Activated T-helper 2 cell treated with anti-CD3 and anti-CD28 coated beads, Interferon-gamma antibody, Interleukin-2, Interleukin-4, amounts not matched to agents 10 μg/mL and 5 μg/mL and 100 μg/mL, durations not matched to agents 14 hours and 24 hours and 36 hours (primary cell): ENCODE measurements around the gene HACD2. TPM values are rescaled to one million over a fixed set of nuclear protein-coding genes. Genes with fewer than 3 reads are reported as not detected.
"Not testable (repeated sequence)": the region's sequence is repeated elsewhere in the genome, so short reads cannot be mapped to it uniquely, and the experiment has no call there.

Experiments
- DNase-seq: peaks from one replicate; pipeline ENCODE4 v3.0.0; 2021; ENCODE audit warnings: low spot score
- H3K27ac Mint-ChIP-seq: one replicate; pipeline ENCODE4 v1.8.0; 2021; ENCODE audit warnings: mixed read lengths
- H3K27me3 Mint-ChIP-seq: one replicate; pipeline ENCODE4 v1.8.0; 2021; ENCODE audit warnings: low read depth, mixed read lengths
- H3K36me3 Mint-ChIP-seq: one replicate; pipeline ENCODE4 v1.8.0; 2021; ENCODE audit warnings: low read depth, mixed read lengths
- H3K4me1 Mint-ChIP-seq: one replicate; pipeline ENCODE4 v1.8.0; 2021; ENCODE audit warnings: low read depth, mixed read lengths
- H3K4me3 Mint-ChIP-seq: one replicate; pipeline ENCODE4 v1.8.0; 2021; ENCODE audit warnings: low read depth, mild to moderate bottlenecking, moderate library complexity, mixed read lengths
- H3K9me3 Mint-ChIP-seq: one replicate; pipeline ENCODE4 v1.8.0; 2021; ENCODE audit warnings: mixed read lengths
- intact Hi-C: fragments of 100-400 bp; cut with micrococcal nuclease; formaldehyde crosslinking; loops from one replicate; pipeline ENCODE4 v1.15.1; 2023
- total RNA-seq: library from RNA; stranded (reverse); gene quantifications from 2 replicates; pipeline ENCODE4 v1.2.3, GENCODE V29; 2022

The HACD2 gene
- total RNA-seq, 1 donor from 2014 or later, result 32.5 TPM

DNA sequence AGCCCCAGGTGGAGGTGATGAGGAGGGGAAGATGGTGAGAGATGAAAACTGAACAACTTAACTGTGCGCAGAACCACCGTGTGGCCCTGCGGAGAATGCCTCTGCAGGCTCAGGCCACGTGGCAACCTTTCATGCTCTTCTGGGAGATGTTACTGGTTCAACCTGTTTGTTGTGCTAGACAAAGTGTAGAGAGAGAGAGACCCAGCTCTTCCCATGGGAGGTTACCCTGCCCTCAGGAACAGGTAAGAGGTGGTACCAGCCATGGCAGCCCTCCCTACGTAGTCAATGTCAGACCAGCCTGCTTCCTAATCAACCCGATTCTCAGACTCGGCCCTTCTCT, 37.0 kb upstream of the HACD2 start:
- H3K4me3 Mint-ChIP-seq, result no peak overlapping the region
- intact Hi-C loops, result no loop called here
- H3K27ac Mint-ChIP-seq, result no peak overlapping the region
- no peaks in the 10 kb centered on the region for H3K4me1 Mint-ChIP-seq
- no peak for DNase-seq
- H3K27me3 Mint-ChIP-seq, result no peaks in the 10 kb centered on the region
- no peaks in the 10 kb centered on the region for H3K9me3 Mint-ChIP-seq
- no peaks in the 10 kb centered on the region for H3K36me3 Mint-ChIP-seq

DNA sequence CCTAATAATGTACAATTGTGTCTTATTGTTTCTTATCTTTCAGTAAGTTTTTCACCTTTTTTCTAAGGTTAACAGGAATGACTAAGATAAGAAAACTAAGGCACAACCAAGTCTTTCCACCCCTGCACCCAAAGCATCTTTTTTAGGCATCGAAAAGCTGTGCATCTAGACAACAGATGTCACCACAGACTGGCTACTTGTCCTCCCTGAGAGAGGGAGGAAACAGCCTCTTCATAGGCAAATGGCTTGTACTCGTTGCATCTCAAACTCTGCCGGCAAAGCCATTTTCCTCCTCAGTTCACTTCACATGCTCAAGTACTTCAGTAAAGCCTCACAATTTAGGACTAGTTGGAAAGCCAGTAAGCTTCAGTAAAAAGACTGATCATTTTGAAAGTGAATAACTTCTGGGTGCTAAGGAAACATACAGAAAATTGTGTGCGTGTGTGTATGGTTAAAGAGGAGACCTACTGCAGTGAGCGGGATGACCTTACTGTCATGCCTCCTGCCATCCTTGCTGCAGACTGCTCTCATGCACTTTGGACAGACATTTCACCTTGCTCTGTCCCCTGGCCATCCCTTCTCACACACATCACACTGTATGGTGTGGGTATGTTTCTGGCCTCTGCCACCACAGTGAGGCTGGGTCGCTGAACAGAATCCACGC, 36.5 kb upstream of the HACD2 start:
- no peaks in the 10 kb centered on the region for H3K36me3 Mint-ChIP-seq
- no peaks in the 10 kb centered on the region for H3K4me1 Mint-ChIP-seq
- H3K27ac Mint-ChIP-seq, result no peak overlapping the region
- no peak overlapping the region for H3K4me3 Mint-ChIP-seq
- H3K9me3 Mint-ChIP-seq, result no peaks in the 10 kb centered on the region
- intact Hi-C loops, result no loop called here
- no peaks in the 10 kb centered on the region for H3K27me3 Mint-ChIP-seq
- no peak for DNase-seq

DNA sequence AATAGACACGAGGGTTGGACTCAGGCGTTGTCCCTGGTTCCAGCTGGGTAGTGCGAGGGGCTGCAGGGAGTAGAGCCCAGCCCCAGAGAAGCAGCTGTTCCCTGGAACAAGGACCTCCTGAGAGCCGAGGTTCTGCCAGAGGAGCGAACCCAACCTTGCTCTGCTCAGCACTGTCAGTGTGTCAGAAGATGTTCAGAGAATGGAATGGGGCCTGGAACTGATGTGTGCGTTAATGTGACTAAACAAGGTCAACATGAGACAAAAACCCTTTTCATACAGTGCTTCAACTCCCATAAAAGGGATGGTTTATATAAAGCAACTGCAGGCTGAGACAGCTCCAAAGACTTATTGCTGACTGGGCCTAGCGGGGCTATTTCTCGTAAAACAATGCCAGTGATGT, 35.5 kb upstream of the HACD2 start:
- no peak for DNase-seq
- Mint-ChIP-seq H3K36me3 (no peaks in the 10 kb centered on the region), H3K4me1 (no peaks in the 10 kb centered on the region), H3K27me3 (no peaks in the 10 kb centered on the region), H3K27ac (no peak overlapping the region), H3K4me3 (no peak overlapping the region), H3K9me3 (no peaks in the 10 kb centered on the region)
- intact Hi-C loops, result no loop called here

DNA sequence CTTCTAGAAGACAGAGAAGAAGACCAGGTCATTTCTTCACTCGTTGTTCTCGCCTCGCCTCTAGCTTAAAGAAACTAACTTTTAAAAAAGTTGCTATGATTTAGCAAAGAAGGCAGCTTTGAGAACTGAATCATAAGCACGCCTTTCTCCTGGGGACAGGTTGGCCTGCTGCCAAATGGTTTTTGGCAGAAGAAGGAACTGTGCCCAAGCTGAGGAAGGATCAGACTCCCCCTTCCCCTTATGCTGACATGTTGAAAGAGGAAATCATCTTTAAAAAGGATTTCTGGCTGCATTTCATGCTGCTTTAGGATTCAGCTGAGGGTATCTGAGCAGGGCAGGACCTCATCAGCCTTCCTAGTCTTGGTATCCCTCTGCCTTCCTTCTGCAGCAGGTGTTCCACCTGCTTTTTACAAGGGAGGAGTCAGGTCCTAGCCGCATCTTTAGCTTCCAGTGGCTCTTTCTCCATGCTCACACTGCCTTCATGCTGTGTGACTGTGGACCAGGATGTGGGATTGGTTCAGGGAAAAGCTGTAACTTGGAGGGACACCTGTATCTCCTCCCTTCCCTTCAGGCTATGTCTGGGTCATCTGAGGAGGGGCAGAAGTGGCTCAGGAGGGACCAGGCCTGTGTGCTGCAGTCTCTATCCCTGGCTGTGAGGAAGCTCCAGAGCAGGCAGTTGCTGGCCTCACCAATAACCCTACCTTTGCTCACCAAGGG, 34.1 kb upstream of the HACD2 start:
- no peak overlapping the region for H3K27ac Mint-ChIP-seq
- no peaks in the 10 kb centered on the region for H3K27me3 Mint-ChIP-seq
- no peaks in the 10 kb centered on the region for H3K36me3 Mint-ChIP-seq
- intact Hi-C loops, result no loop called here
- no peak overlapping the region for H3K4me3 Mint-ChIP-seq
- no peak for DNase-seq
- H3K4me1 Mint-ChIP-seq, result no peaks in the 10 kb centered on the region
- H3K9me3 Mint-ChIP-seq, result no peaks in the 10 kb centered on the region

DNA sequence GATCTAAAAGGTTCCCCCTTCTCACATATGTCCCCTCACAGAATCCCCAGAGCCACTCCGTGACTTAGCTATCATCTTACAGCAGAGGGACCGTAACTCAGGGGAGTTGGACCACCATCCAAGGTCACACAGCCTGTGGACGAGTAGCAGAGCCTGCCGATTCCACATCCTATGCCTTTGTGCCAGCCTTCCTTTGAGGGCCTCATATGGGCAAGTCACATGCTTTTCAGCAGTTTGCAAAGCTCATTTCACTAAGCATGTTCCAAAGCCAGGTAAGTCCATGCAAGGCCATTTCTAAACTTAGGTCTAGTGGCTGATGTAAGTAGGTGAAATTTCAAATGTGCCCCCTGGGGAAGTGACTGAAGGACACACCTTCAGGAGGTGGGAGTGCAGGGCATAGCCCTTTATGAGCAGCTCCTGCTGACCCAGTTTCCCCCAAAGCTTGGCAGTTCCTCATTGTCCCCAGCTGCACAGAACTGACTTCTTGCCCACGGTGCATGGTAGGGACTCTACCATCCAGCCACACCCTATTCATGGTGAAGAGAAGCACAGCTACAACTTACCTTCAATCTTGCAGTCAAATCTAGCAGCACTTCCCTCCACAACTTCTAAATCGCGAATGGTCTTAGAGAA, 33.3 kb upstream of the HACD2 start:
- no peaks in the 10 kb centered on the region for H3K9me3 Mint-ChIP-seq
- H3K27ac Mint-ChIP-seq, result no peak overlapping the region

DNA sequence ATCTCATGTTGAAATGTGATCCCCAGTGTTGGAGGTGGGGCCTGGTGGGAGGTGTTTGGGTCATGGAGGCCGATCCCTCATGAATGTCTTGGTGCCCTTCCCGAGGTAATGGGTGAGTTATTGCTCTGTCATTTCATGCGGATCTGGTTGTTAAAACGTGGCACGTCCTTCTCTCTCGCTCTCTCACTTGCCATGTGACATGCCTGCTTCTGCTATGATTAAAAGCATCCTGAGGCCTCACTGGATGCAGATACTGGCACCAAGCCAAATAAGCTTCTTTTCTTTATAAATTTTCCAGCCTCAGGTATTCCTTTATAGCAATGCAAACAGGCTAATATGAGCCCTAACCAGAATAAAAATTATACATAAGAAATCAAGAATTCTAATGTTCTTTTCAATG, 31.7 kb upstream of the HACD2 start:
- Mint-ChIP-seq H3K9me3 (no peaks in the 10 kb centered on the region), H3K4me1 (no peaks in the 10 kb centered on the region), H3K27ac (no peak overlapping the region), H3K36me3 (peaks cover 3% of the 10 kb centered on the region), H3K27me3 (no peaks in the 10 kb centered on the region), H3K4me3 (no peak overlapping the region)
- no peak for DNase-seq
- intact Hi-C loops, result no loop called here

More for the DNA sequence above, 33.3 kb upstream of the HACD2 start:
- H3K36me3 Mint-ChIP-seq, result no peaks in the 10 kb centered on the region
- H3K4me3 Mint-ChIP-seq, result no peak overlapping the region
- intact Hi-C loops, result no loop called here
- H3K27me3 Mint-ChIP-seq, result no peaks in the 10 kb centered on the region
- no peak for DNase-seq
- no peaks in the 10 kb centered on the region for H3K4me1 Mint-ChIP-seq

DNA sequence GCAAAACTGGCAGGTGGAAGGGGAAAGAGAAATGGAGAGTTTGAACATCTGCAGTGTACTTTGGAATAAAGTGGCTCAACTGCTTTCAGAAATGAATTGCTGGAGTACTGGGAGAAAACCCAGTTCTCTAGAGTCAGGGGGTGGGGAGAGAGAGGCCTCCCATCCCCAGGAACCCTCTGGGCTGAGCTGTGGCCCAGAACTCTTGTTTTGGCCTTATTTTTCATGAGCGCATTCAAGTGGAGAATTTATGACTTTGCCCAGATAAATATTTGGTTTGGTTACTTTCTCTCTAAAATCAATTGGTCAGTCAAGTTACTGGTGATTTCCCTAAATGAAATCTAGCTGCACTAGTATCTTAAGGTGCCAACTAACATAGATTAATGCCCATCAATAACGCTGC, 28.7 kb upstream of the HACD2 start:
- DNase-seq, result no peak
- H3K27ac Mint-ChIP-seq, result no peak overlapping the region
- intact Hi-C loops, result no loop called here
- no peaks in the 10 kb centered on the region for H3K9me3 Mint-ChIP-seq
- peaks cover 3% of the 10 kb centered on the region for H3K36me3 Mint-ChIP-seq
- peaks cover 9% of the 10 kb centered on the region for H3K4me1 Mint-ChIP-seq
- no peak overlapping the region for H3K4me3 Mint-ChIP-seq
- no peaks in the 10 kb centered on the region for H3K27me3 Mint-ChIP-seq

DNA sequence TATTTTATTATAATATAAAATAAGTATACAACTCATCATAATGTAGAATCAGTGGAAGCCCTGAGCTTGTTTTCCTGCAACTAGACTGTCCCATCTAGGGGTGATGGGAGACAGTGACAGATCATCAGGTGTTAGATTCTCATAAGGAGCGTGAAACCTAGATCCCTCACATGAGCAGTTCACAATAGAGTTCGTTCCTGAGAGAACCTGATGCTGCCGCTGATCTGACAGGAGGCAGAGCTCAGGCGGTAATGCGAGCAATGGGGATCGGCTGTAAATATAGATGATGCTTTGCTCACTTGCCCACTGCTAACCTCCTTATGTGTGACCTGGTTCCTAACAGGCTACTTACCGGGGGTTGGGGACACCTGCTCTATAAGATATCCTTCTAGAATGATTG, 26.8 kb upstream of the HACD2 start:
- DNase-seq, H3K36me3 Mint-ChIP-seq, intact Hi-C loops, H3K4me3 Mint-ChIP-seq, H3K27me3 Mint-ChIP-seq, H3K9me3 Mint-ChIP-seq, H3K4me1 Mint-ChIP-seq, H3K27ac Mint-ChIP-seq: not testable (repeated sequence)

DNA sequence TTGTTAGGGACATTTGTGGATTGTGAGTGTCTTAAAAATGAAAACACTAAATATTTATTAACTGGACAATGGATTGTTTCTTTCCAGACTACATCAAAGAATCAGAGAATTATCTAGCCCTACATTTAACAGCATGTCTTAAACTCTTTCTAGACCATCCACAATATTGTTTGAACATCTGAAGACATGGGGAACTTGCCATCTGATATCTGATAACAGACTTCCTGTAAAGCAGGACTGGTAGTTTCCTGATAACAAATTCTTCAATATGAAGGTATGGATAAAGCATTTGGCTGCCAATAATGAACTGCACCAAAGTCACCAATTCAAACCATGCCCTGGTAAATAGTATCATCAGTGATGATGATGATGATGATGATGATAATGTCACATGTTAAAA, 26.2 kb upstream of the HACD2 start:
- H3K27ac Mint-ChIP-seq, result no peak overlapping the region
- intact Hi-C loops, result no loop called here
- H3K9me3 Mint-ChIP-seq, result no peaks in the 10 kb centered on the region
- peaks cover 9% of the 10 kb centered on the region for H3K4me1 Mint-ChIP-seq
- DNase-seq, result no peak
- no peak overlapping the region for H3K4me3 Mint-ChIP-seq
- peaks cover 3% of the 10 kb centered on the region for H3K36me3 Mint-ChIP-seq
- H3K27me3 Mint-ChIP-seq, result no peaks in the 10 kb centered on the region

DNA sequence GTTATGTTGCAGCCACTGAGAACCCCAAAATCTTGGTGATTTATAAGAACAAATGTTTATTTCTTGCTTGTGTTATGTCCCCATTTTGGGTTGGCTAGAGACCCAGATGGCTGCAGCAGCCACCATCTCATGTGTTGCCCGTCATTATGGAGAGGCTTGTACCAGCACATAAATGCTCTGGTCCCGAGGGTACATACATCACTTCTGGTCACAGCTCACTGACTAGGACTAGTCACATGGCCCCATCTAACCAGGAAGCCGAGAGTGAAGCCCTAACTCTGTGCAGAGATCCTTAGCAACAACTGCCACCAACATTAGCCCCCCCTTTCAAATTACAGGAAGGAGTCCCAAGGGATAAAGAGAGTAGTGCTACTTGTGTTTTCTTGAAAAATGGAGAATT, 25.5 kb upstream of the HACD2 start:
- H3K9me3 Mint-ChIP-seq, result no peaks in the 10 kb centered on the region
- intact Hi-C loops, result no loop called here
- DNase-seq, result no peak
- no peak overlapping the region for H3K4me3 Mint-ChIP-seq
- peaks cover 12% of the 10 kb centered on the region for H3K4me1 Mint-ChIP-seq
- H3K27ac Mint-ChIP-seq, result no peak overlapping the region
- peaks cover 3% of the 10 kb centered on the region for H3K36me3 Mint-ChIP-seq
- H3K27me3 Mint-ChIP-seq, result no peaks in the 10 kb centered on the region

DNA sequence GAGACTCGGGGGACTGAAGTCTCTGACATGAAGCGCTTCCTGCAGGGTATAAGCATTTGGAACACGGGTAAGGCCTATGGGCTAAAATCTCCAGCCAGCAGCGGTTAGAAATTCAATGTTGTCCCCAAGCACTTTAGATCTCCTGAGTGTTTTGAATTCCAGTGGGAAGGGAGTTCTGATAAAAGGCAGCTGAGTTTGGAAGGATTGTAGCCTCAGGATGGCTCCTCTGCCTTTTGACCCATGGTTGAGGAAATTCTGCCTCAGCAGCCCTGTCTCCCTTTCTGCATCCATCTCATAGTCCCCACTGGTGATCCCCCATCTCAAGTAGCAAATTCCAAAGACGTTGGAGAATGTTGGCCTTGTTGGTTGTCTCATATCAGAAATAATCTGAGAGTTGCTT, 24.2 kb upstream of the HACD2 start:
- Mint-ChIP-seq H3K36me3 (peaks cover 5% of the 10 kb centered on the region), H3K9me3 (no peaks in the 10 kb centered on the region), H3K4me1 (peaks cover 13% of the 10 kb centered on the region), H3K4me3 (no peak overlapping the region), H3K27ac (no peak overlapping the region), H3K27me3 (no peaks in the 10 kb centered on the region)
- intact Hi-C loops, result no loop called here
- DNase-seq, result no peak

DNA sequence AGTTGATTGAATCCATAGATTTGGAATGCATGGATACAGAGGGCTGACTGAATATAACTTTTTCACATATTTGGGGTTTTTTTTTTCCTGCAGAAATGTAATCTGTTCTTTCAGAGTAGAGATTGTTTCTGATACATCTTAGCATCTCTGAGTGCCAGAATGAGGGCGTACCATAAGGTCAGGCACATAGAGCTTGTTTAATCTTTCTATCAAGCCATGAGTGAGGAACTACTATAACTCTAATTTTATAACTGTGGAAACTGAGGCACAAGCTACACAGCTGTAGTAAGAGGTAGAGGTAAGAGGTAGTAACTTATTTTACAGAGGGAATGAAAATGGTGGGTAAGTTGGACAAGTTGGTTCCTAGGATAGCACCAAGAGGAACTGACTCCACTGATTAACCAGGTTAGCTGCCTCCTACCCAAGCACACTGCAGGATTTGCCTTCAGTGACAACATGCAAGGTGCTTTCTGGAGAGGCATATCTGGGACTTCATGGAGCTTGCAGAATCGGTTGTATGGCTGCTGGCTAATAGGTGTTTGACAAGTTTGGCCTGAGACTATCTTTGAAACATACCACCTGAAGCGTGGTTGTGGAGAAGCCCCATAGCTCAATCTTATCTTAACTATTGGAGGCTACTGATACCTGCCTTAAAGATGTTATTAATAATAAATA, 23.5 kb upstream of the HACD2 start:
- Mint-ChIP-seq H3K4me1 (peaks cover 13% of the 10 kb centered on the region), H3K4me3 (no peak overlapping the region), H3K9me3 (no peaks in the 10 kb centered on the region), H3K27me3 (no peaks in the 10 kb centered on the region), H3K36me3 (peaks cover 5% of the 10 kb centered on the region), H3K27ac (no peak overlapping the region)
- no peak for DNase-seq
- intact Hi-C loops, result no loop called here

DNA sequence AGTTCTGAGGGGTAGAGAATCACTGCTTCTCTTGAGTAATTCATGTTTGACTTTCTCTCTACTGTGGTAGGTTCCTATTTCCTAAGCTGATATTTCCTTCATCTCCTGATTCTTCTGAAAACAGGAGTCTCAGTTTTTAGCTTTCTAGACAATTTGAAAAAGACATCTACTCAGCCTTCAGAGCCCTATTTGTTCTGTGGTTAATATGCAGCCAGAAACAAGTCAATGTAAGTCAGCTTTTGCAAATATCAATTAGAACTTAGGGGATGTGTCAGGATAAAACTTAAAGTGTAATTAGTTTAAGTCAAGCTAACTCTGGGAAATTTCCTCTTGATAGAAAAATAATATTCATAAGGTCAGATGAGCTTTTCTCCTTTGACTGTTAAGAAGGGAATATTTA, 21.7 kb upstream of the HACD2 start:
- H3K4me3 Mint-ChIP-seq, result no peak overlapping the region
- intact Hi-C loops, result no loop called here
- H3K27me3 Mint-ChIP-seq, result no peaks in the 10 kb centered on the region
- peaks cover 13% of the 10 kb centered on the region for H3K4me1 Mint-ChIP-seq
- no peak overlapping the region for H3K27ac Mint-ChIP-seq
- peaks cover 2% of the 10 kb centered on the region for H3K36me3 Mint-ChIP-seq
- DNase-seq, result no peak
- H3K9me3 Mint-ChIP-seq, result no peaks in the 10 kb centered on the region
